GM19035 (cell line): Measurements from ENCODE around the gene UBXN11.
"Not testable (repeated sequence)": the region's sequence is repeated elsewhere in the genome, so short reads cannot be mapped to it uniquely, and the experiment has no call there.

ENCODE experiments used
- ATAC-seq: cut with Tn5 transposase; IDR thresholded peaks from one replicate; pipeline ENCODE4 v1.9.1; 2021; ENCODE audit not compliant: unreplicated experiment

UBXN11 gene

DNA sequence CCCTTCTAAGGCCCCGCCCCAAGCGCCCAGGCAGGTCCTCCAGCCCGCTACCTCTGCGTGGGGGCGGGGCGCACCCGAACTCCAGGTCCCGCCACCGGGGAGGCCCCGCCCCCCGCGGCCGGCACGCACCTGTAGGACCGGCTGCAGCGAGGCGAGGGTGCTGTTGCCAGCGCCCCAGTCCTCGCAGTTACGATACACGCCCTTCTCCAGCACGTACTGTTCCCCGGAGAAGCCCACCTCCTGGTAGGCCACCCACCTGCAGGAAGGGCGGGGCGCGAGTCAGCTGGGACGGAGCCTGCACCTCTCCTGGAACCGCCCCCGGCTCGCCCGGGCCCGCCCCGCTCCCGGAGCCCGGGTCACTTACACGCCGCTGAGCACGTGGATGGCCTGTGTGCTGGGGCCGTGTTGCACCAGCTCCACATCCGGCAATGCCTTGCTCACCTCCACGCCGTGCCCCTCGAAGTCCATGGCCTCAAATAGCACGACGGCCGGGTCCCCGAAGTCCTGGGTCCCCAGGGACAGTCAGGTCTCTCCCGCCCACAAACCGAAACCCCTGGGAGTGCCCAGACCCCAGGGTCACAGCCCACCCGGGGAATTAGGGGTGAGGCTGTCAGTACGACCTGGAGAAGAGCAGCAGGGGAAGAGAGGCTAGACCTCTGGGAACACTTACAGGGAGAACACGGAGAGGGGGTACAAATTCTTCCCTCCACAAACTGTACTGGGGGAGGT lies 30.2 kb upstream of the UBXN11 start:
- ATAC-seq = peak; percentile 81

DNA sequence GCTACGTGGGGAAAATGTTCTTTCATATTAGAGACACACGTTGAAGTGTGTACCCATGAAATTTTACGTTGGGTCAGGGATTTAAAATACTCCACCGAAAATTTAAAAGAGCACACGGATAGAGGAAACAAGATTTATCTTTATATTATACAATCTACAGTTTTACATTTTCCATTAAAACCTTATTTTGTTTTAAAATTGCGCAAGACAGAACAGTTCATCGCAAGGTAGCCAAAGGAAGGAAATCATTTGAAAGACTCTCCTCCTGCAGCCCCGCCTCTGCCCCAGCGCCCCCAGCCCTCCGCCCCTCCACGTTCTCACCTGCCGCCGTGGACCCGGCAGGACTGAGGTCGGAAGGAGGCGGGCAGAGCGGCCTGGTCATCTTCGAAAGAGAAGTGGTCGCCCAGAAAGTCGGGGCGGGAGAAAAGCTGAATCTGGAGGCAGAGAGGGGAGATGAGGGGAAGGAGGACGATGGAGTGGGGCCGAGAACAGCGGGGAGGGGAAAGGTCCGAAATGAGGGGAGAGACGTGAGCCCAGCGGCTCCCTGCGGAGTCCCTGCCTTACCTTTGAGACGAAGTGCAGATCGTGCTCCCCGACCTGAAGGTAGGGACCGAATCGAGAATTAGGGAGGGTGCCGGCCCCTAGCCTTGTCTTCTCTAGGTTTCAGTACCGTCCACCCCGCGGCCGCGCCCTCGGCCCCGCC lies 29.5 kb upstream of the UBXN11 start:
- no peak for ATAC-seq

DNA sequence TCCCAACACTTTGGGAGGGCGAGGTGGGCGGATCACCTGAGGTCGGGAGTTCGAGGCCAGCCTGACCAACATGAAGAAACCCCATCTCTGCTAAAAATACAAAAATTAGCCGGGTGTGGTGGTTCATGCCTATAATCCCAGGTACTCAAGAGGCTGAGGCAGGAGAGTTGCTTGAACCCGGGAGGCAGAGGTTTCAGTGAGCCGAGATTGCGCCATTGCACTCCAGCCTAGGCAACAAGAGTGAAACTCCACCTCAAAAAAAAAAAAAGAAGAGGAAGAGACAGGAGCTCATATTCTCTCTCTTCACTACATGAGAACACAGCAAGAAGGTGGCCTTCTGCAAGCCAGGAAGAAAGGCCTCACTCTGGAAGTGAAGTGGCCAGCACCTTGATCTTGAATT lies 26.9 kb upstream of the UBXN11 start:
- not testable (repeated sequence) for ATAC-seq

DNA sequence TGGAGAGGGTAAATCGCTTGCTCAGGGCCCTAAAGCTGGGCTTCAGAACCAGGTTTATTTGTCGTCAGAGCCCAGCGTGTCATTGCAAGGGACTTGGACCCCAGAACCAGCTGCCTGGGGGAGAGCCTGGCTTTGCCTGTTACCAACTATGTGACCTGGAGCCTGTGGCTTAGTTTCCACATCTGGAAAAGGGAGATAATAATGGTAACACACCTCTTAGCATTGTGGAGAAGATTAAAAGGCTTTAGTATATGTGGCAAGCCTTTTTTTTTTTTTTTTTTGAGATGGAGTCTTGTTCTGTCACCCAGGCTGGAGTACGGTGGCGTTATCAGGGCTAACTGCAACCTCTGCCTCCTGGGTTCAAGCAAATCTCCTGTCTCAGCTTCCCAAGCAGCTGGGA lies 23.8 kb upstream of the UBXN11 start:
- ATAC-seq = no peak

DNA sequence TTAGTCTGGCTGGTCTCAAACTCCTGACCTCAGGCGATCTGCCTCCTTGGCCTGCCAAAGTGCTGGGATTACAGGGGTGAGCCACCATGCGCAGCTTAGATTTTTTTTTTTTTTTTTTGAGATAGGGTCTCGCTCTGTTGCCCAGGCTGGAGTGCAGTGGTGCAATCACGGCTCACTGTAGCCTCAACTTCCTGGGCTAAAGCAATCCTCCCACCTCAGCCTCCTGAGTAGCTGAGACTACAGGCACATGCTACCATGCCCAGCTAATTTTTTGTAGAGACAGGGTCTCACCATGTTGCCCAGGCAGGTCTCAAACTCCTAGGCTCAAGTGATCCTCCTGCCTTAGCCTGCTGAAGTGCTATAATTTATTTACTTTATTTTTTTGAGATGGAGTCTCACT lies 22.9 kb upstream of the UBXN11 start:
- ATAC-seq = not testable (repeated sequence)

DNA sequence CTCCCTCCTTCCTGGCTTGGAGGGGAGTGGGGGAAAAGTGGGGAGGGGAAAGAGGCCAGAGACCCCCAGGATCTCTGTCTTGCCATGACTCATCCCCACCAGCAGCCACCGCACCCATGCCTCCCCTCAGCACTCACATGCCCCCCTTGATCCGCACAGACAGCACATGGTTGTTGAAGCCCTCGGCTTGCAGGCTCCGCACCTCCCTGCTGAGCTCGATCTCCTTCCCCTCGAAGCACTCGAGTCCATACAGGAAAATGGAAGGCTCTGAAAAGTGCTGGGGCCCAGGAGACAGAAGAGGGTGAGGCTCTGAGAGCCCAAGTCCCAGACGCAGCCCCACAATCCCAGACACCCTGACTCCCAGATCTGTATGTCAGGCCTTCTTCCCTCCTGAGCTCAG lies 22.2 kb upstream of the UBXN11 start:
- ATAC-seq = no peak

DNA sequence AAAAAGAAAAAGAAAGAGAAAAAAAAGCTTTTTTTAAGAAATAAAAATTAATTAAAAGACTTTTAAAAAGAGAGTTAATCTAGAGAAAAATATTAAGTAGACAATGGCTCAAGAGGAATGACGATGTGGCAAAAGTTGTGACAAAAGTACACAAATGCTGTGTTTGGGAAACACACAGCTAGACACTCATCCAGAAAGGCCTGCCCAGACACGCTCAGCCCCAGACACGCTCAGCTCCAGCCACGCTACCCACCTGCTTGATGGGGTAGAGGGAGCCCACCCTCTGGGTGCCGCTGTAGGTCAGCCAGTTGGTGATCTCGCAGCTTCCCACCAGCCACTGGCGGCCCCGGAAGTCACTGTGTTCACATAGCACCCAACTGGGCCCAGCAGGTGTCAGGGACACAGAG lies 21.5 kb upstream of the UBXN11 start:
- ATAC-seq = no peak

DNA sequence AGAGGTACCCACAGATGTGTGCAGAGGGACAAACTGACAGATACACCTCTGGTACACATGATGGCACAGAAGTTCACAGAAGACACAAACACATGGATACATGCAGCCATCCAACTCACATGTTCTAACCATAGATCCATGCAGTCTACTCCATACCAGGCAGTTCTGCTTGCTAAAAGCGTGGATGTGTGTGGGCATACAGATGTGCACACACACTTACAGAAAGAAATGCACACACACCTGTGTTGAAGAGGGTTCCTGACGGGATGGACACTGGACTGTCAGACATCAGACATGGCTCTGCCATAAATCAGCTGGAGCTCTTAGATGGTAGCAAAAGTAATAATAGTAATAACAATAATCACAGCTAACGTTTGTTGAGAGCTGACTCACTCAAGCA lies 18.1 kb upstream of the UBXN11 start:
- ATAC-seq = no peak

DNA sequence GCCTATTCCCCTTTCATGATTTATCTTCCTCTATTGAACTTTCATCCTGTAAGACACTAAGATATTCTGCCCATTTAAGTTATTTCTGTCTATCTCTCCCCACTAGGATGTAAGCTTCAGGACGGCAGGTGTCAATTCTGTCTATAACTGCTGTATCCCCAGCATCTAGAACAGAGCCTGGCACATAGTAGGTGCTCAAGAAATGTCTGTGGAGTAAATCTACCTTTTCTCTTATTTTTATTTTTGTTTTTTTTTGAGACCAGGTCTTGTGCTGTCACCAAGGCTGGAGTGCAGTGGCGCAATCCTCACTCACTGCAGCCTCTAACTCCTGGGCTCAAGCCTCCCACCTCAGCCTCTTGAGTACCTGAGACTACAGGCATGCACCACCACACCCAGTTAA lies 16.9 kb upstream of the UBXN11 start:
- ATAC-seq = no peak

DNA sequence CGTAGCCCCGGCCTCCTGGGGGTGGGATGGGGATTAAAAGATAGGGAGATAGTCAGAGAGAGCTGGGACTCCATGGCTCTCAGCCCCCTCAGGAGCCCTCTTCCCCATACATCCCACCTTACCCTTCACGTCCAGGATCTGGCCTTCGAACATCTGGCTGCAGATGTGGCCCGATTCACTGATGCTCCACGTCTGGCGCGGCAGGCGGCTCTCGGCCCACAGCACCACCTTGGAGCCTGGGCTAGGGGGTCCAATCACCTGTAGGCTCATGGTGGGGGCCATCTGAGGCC lies 15.6 kb upstream of the UBXN11 start:
- no peak for ATAC-seq

DNA sequence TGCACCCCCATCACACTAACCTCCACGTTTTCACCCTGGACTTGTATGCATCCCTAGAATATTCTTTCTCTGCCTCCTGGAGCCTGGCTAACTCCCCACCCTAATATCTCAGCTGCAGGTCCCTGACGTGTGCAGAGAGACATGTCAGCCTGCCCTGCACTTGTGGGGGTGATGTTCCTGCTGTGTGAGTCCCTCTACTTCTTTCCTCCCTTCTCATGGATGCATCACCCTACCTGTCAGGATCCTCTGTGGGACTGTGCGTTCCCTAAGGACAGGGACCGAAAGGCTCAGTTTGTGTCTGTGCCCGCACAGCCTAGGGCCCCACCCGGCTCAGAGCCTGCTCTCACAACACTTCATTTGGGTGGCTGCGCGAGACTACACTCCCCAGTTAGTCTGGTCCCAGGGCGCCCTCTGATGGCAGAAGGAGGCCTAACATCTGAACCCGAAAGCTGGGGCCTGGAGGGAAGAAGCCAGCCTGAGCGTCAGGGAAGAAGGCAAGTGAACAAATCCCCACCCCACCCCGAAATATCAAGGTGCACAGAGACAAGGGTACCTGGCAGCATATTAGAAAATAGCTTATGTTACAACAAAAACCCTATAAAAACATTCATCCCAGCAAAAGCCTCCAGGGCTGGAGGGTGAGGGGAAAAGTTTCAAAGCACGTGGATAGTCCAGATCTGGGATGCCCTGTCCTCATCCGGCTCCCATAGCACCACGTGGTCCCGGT lies 15.0 kb upstream of the UBXN11 start:
- ATAC-seq = no peak

DNA sequence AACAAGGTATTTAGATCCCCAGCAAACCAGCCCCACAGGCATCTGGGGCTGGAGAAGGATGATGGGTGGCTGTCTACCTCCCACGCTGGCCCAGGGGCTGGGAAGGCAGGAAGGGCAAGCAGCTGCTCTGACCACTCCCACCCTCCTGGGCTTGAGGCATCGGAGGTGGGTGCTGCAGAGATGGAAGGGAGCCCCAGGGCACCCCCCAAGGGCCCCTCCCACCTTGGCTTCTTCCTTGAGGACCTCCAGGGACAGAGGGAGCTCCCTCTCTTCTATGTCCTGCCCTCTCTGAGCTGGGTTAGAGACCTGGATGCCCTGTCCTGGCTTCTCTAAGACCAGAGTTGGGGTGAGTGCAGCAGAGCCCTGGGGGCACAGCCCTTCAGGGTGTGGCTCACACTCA lies 14.5 kb upstream of the UBXN11 start:
- no peak for ATAC-seq

DNA sequence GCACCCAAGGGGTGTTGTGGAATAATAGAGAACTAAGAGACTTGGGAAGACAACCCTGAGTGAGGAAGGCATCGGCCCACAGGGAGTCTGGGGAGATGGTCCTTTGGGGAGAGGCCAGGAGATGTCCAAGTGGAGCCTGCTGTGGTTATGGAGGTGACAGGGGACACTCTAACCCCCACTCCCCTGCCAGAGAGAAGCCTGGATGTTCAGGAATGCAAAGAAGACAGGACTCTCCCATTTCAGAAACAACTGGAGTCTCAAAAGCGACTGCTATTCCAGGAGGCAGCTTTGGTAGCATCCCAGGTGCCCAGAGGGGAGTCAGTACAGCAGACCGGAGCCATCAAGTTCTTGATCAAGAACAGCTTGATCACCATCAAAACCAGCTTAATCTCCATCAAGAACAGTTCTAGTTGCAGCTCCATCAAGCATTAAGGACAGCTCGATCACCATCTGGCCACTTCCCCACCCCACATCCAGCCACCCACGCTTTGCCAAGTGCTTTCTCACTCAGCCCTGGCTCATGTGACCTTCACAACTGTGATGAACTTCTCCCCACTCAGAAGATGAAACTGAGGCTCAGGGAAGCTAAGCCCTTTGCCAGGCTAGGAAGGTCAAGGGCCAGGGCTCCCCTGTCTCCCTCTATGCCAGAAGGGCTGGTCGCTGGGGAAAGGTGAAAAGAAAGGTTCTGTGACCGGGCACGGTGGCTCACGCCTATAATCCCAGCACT lies 12.1 kb upstream of the UBXN11 start:
- no peak for ATAC-seq

DNA sequence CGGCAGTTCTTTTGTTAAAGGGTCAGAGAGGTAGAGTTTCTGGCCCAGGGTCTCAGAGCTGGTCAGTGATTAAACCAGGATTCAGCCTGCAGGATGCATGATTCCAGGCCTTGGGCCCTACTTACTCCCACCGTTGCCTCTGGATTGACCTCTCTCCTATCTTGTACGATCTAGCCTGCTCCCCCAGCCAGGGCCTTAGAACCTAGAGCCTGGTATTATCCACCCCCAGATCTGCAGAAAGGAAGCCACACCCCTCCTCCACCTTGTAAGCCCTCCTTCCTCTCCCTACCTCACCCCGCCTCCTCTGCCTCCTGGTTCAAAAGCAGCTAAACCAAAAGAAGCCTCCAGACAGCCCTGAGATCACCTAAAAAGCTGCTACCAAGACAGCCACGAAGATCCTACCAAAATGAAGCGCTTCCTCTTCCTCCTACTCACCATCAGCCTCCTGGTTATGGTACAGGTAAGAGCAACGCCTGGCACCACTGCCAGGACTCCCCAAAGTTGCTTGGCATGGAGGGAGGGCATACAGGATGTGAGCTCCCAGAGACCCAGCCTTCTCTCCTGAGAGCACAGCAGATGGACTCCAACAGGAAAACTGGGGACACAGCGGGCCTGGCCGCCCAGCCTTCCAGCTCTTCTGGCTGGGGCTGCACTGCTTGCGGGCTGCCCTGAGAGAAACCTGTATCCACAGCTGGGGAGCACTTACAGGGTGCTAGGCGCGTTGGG lies 11.3 kb upstream of the UBXN11 start, which contains the start of gene CD52:
CD52 (plus strand) TSS at position 347 of the 726 bp plus-strand sequence; CDS start at position 407, 60 bp downstream.
- peak; percentile 40 for ATAC-seq

DNA sequence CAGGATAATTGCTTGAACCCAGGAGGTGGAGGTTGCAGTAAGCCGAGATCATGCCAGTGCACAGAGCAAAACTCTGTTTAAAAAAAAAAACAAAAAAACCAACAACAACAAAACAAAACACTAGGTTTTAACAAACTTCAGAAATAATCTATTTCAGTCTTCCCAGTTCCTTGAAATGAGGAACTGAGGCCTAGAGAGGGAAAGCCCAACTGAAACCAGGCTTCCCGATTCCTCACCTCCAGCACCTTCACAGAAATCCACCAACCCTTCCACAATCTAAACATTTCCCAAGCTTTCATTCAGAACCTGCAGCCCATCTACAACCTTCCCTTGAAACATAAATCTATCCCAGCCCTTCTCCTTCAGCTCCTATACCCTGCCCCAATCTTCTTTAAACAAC lies 10.7 kb upstream of the UBXN11 start:
- ATAC-seq = no peak

DNA sequence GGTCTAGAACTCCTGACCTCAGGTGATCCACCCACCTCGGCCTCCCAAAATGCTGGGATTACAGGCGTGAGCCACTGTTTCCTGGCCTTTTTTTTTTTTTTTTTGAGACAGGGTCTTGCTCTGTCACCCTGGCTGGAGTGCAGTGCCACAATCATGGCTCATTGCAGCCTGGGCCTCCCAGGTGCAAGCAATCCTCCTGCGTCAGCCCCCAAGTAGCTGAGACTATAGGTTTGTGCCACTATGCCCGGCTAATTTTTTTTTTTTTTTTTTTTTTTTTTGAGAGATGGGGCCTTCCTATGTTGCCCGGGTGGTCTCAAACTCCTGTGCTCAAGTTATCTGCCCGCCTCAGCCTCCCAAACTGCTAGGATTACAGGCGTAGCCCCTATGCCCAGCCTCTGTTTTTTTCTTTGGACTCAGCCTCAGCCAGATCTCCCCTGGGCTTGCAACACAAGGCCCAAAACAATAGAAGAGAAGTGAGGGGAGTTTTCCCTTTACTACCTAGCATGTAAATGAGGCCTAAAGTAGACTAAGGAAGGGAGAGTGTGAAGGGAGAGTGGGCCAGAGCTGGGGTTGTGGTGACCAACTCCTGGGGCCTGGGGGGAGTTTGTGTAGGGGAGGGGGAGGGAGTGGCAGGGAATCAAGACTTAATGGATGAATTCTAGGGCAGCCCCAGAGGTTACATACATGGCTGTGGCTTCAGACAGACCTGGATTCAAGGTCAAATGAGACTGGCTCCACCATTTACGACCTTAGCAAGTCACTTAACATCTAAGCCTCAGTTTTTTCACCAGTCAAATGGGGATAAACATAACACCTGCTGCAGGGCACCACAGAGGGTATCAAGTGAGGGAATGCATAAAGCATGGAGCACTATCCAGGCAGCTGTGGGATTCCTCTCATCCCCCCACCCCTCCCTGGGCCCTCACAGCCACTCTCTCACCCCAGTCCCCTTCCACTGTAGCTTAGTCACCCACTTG lies 9.7 kb upstream of the UBXN11 start:
- no peak for ATAC-seq

DNA sequence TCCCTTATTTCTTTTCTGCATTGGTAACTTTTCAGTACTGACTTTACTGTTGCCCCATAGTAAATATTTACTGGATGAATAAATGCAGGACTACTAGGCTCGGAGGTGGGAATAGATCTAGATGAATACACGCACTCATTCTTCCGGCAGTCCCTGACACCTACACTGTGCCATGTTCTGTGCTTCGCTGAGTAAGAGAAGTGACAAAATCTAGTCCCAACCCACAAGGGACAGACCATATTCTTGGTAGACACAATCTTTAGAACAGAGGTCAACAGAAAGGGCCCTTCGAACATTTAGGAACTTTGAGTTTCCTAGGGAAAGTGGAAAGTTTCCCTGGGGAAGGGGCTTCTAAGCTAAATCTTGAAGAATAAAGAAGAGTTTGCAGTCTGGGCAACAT lies 8.1 kb upstream of the UBXN11 start:
- no peak for ATAC-seq

DNA sequence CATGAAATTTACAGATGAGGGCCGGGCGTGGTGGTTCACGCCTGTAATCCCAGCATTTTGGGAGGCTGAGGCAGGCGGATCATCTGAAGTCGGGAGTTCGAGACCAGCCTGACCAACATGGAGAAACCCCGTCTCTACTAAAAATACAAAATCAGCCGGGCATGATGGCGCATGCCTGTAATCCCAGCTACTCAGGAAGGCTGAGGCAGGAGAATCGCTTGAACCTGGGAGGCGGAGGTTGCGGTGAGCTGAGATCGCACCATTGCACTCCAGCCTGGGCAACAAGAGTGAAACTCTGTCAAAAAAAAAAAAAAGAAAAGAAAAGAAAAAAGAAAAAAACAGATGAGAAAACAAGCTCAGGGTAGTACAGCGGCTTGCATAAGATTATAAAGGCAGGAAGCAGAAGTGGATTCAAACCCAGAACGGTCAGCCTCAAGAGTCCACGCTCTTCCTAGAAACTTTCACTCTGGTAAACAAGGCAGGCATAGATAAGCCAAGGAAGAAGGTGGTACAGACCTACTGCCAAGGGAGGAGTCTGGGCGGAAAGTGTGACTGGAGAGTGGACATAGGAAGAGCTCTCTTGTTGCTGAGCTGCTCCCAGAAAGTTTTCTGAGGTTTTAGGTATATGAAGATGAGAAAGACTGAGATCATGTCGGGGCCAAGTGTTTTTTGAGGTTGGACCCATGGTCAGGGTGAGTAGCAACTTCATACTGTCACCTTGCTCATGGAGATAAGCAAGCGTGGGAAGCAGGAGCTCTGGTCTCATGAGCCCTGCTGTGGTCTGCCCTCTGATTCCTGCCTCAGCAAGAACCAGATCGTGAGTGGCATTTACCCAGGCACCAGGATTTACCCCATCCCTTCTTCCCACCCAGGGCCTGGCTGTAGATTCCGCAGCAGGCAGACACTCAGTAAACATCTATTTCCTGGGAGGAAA lies 1.8 kb upstream of the UBXN11 start:
- not testable (repeated sequence) for ATAC-seq

DNA sequence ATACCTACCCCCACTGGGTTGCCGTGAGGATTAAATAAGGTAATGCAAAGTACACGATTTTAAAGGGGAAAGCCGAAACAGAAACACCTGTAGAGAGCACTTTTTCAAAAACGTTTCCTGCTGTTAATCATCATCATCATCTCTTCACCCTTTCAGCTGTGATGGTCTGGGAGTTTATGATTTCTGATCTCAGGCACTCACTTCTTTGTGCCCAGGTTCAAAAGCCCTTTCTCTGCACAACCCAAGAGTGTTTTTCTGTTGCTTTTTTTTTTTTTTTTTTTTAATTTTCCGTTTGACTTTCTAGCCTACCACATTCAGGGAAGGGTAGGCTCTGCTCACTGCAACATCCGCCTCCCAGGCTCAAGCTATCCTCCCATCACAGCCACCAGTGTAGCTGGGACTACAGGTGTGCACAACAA lies 936 bp upstream of the UBXN11 start:
- ATAC-seq = no peak
